HFFc6 (cell line): ENCODE measurements around the gene NRP2. TPM values are rescaled to one million over a fixed set of nuclear protein-coding genes. Genes with fewer than 3 reads are reported as not detected.

Experiments
- DNase-seq: peaks from one replicate; pipeline ENCODE4 v3.0.0-alpha.2; 2018
- H3K27ac Mint-ChIP-seq: 2 replicates; pipeline ENCODE4 v1.8.0; 2020; ENCODE audit warnings: mild to moderate bottlenecking, mixed read lengths
- H3K27me3 Mint-ChIP-seq: 2 replicates; pipeline ENCODE4 v1.8.0; 2021; ENCODE audit warnings: mild to moderate bottlenecking, moderate library complexity, mixed read lengths; ENCODE audit not compliant: insufficient read depth
- H3K36me3 Mint-ChIP-seq: 2 replicates; pipeline ENCODE4 v1.8.0; 2021; ENCODE audit warnings: low read depth, mixed read lengths
- H3K4me1 Mint-ChIP-seq: 2 replicates; pipeline ENCODE4 v1.8.0; 2020; ENCODE audit warnings: low read depth, mixed read lengths
- H3K4me3 Mint-ChIP-seq: 2 replicates; pipeline ENCODE4 v1.8.0; 2020; ENCODE audit warnings: mild to moderate bottlenecking, moderate library complexity, mixed read lengths
- H3K9me3 Mint-ChIP-seq: 2 replicates; pipeline ENCODE4 v1.8.0; 2020; ENCODE audit warnings: mild to moderate bottlenecking, mixed read lengths
- total RNA-seq, 6 experiments: library from RNA; stranded (reverse); fragmentation: NEBNext Ultra II Directional; extraction: Animal tissue kit (Norgen Biotek cat#: 25700); gene quantifications; 2 replicates in 1 of 6; 3 replicates in 5 of 6; pipeline ENCODE4 v1.2.3, GENCODE V29; 2021
- TF ChIP-seq, protein P1 (sequence below): fragments of 200-600 bp; sonication (generic); IDR thresholded peaks from 2 replicates; pipeline ENCODE4 v1.5.0; 2021; ENCODE audit warnings: antibody characterized with exemption, mild to moderate bottlenecking

Gene NRP2
- total RNA-seq, 6 experiments from 2014 or later = 11.8 to 25.1 (median 21.4) TPM

DNA sequence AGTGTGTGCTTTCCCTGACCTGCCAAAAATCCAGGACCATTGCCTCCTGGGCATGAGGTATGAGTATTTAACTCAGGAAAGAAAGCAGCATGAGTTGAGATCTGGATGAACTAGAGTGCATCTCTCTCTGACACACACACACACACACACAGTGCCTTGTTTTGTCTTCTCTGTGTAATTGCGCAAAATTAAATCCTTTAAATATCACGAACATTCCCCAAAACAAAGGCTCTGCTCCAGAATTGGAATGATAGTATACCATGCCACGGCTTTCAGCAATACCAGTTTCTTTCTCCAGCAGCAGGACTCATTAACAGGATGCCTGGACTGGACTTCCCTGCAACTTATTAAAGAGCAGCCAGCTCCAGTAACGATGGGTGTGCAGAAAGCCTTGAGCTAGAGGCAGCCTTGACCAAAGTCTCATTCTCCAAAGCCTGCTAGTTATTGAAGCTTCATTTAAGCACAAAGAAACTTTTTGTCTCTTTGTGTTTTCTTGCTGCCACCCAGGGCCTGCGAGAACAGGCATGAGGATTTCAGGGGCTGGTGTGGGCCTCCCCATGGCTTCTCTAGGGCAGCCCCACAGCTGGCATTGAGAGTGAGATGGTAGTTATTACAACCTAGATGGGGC is 101.7 kb downstream of the NRP2 start:
- Mint-ChIP-seq H3K27me3 (peaks cover 2% of the 10 kb centered on the region), H3K4me1 (peaks cover 8% of the 10 kb centered on the region), H3K27ac (no peak overlapping the region), H3K4me3 (no peak overlapping the region), H3K9me3 (no peaks in the 10 kb centered on the region), H3K36me3 (no peaks in the 10 kb centered on the region)
- TF ChIP-seq, protein P1, sequence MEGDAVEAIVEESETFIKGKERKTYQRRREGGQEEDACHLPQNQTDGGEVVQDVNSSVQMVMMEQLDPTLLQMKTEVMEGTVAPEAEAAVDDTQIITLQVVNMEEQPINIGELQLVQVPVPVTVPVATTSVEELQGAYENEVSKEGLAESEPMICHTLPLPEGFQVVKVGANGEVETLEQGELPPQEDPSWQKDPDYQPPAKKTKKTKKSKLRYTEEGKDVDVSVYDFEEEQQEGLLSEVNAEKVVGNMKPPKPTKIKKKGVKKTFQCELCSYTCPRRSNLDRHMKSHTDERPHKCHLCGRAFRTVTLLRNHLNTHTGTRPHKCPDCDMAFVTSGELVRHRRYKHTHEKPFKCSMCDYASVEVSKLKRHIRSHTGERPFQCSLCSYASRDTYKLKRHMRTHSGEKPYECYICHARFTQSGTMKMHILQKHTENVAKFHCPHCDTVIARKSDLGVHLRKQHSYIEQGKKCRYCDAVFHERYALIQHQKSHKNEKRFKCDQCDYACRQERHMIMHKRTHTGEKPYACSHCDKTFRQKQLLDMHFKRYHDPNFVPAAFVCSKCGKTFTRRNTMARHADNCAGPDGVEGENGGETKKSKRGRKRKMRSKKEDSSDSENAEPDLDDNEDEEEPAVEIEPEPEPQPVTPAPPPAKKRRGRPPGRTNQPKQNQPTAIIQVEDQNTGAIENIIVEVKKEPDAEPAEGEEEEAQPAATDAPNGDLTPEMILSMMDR = no peak
- DNase-seq = no peak

DNA sequence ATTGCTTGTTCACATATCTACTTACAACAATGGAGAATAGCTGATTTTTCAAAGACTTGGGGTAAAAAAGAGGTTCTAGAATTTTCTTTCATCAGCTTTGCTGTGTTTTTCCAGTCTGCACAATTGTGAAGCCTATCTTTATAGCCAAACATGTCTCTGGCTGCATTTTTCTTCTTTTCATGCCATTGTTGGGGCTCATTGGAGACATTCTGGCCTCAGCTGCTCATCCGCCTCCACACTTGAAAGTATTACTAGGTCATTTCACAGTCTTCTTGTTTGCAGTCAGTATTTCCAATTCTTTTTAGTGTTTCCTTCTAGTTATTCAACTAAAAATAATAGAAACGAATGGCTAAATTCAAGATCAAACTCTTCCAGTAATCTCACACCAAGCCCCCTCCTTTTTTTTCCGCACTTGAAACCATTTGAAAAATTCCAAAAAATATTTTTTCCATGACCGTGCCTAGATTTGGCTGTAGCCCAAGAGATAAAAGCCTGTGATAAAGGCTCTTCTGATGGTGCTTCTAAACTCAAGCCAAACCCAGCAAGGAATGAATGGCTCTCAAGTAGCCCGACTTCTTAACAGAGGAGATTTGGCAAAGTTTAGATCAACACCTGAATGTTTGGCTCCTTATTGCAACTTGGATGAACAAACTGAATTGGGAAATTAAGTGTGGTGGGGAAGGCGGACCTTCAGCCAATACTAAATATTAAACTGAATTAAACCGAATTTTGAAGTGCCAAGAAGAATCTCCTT is 103.4 kb downstream of the NRP2 start:
- no peak overlapping the region for H3K4me3 Mint-ChIP-seq
- no peak overlapping the region for H3K27ac Mint-ChIP-seq
- TF ChIP-seq, protein P1 = no peak

GRCh38 chr2:205786976-205787375 is 104.7 kb downstream of the NRP2 start:
- Mint-ChIP-seq H3K27ac (no peak overlapping the region), H3K27me3 (peaks cover 8% of the 10 kb centered on the region; the same call in 1 of the 2 replicates), H3K4me3 (no peak overlapping the region), H3K36me3 (no peaks in the 10 kb centered on the region), H3K4me1 (peaks cover 8% of the 10 kb centered on the region), H3K9me3 (no peaks in the 10 kb centered on the region)
- no peak for DNase-seq
- TF ChIP-seq, protein P1 = no peak

More for the DNA sequence above, 103.4 kb downstream of the NRP2 start:
- Mint-ChIP-seq H3K36me3 (no peaks in the 10 kb centered on the region), H3K4me1 (peaks cover 8% of the 10 kb centered on the region), H3K9me3 (no peaks in the 10 kb centered on the region), H3K27me3 (peaks cover 5% of the 10 kb centered on the region; the same call in 1 of the 2 replicates)
- no peak for DNase-seq

DNA sequence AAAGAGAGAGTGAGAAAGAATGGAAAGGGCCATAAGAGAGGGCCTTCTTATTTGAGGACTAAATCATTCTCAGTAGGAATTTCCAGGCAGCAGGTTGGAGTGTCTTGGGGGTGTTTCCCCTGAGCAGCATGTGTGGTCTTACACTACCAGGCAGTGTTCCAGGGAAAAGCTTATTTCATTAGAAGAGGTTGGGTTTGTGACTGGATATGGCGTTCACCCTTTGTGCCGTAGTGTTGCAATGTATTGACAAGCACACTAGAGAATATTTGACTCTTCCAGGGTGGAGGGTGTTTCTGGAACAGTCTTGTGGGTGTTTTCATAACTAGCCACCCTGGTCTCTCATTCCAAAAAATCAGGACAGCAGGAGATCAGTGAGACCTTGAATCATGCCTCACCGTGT is 105.5 kb downstream of the NRP2 start:
- no peak overlapping the region for H3K27ac Mint-ChIP-seq
- no peak for DNase-seq
- H3K4me3 Mint-ChIP-seq = no peak overlapping the region
- peaks cover 8% of the 10 kb centered on the region for H3K4me1 Mint-ChIP-seq
- TF ChIP-seq, protein P1 = no peak
- H3K36me3 Mint-ChIP-seq = no peaks in the 10 kb centered on the region
- H3K9me3 Mint-ChIP-seq = no peaks in the 10 kb centered on the region
- H3K27me3 Mint-ChIP-seq = peaks cover 8% of the 10 kb centered on the region; the same call in 1 of the 2 replicates

DNA sequence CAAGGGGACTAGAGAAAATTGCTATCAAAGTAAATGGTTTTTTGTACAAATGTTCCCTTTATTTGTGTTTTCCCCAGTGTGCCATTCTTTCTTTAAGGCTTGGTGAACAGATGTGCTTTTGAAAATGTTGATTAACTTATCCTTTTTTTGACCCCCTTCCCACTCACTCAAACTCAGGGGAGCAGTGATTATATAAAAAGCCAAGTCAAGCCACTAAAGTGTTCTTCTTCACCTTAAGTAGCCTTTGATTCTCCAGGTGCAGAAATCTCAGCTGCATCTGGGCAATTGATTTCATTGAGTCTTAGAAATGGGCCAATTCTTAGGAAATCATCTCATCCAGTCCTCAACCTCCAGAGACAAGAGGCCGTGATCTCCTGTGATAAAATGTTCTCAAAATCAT is 107.6 kb downstream of the NRP2 start:
- H3K4me1 Mint-ChIP-seq = peaks cover 8% of the 10 kb centered on the region
- H3K27me3 Mint-ChIP-seq = peaks cover 6% of the 10 kb centered on the region; the same call in 1 of the 2 replicates
- no peak overlapping the region for H3K27ac Mint-ChIP-seq
- H3K4me3 Mint-ChIP-seq = no peak overlapping the region
- H3K9me3 Mint-ChIP-seq = no peaks in the 10 kb centered on the region
- no peaks in the 10 kb centered on the region for H3K36me3 Mint-ChIP-seq
- DNase-seq = no peak
- TF ChIP-seq, protein P1 = no peak
